Stimulated activated CD8-positive, alpha-beta memory T cell treated with anti-CD3 and anti-CD28 coated beads, Interleukin-7, amount 100 ng/mL, for 4 hours (primary cell): Measurements from ENCODE around the gene RELN.
"Not testable (repeated sequence)": the region's sequence is repeated elsewhere in the genome, so short reads cannot be mapped to it uniquely, and the experiment has no call there.

Source experiments
- DNase-seq, 2 donors: peaks; one replicate each; pipeline ENCODE4 v3.0.0-alpha.2; 2020; ENCODE audit warnings: low read depth in 2 of 2

Gene RELN

GRCh38 chr7:103944230-103944900 is 45.1 kb downstream of the RELN start:
- no peak for DNase-seq

GRCh38 chr7:103941976-103942375 is 47.5 kb downstream of the RELN start:
- DNase-seq, result no peak

- no peak for DNase-seq
These were observed 48.8 kb downstream of the RELN start for GRCh38 chr7:103940382-103941268.

- no peak for DNase-seq
These were observed 51.8 kb downstream of the RELN start for GRCh38 chr7:103937680-103938079.

- DNase-seq, result no peak
These were observed 52.9 kb downstream of the RELN start for GRCh38 chr7:103936558-103936957.

- no peak for DNase-seq
These were observed 55.0 kb downstream of the RELN start for GRCh38 chr7:103934508-103934907.

GRCh38 chr7:103932389-103932788 is 57.1 kb downstream of the RELN start:
- no peak for DNase-seq

GRCh38 chr7:103929901-103930311 is 59.6 kb downstream of the RELN start:
- no peak for DNase-seq

GRCh38 chr7:103928581-103928980 is 60.9 kb downstream of the RELN start:
- no peak for DNase-seq

GRCh38 chr7:103924184-103924583 is 65.3 kb downstream of the RELN start:
- DNase-seq, result no peak

- no peak for DNase-seq
These were observed 67.1 kb downstream of the RELN start for GRCh38 chr7:103922407-103922806.

- DNase-seq, result no peak
These were observed 67.8 kb downstream of the RELN start for GRCh38 chr7:103921692-103922091.

- no peak for DNase-seq
These were observed 70.1 kb downstream of the RELN start for GRCh38 chr7:103919272-103919868.

GRCh38 chr7:103918631-103919271 is 70.7 kb downstream of the RELN start:
- DNase-seq, result no peak

- no peak for DNase-seq
These were observed 73.6 kb downstream of the RELN start for GRCh38 chr7:103915680-103916357.

GRCh38 chr7:103914147-103914899 is 75.1 kb downstream of the RELN start:
- no peak for DNase-seq

GRCh38 chr7:103912891-103913605 is 76.4 kb downstream of the RELN start:
- DNase-seq, result no peak

- not testable (repeated sequence) for DNase-seq
These were observed 78.4 kb downstream of the RELN start for GRCh38 chr7:103911015-103911414.

- DNase-seq, result no peak
These were observed 83.5 kb downstream of the RELN start for GRCh38 chr7:103905997-103906396.

- no peak for DNase-seq
These were observed 86.5 kb downstream of the RELN start for GRCh38 chr7:103902917-103903316.
